GM23248 (cell line): ENCODE data around the gene PAQR6. TPM values are rescaled to one million over a fixed set of nuclear protein-coding genes. Genes with fewer than 3 reads are reported as not detected.
A peak's percentile ranks its signal among the peaks of the same experiment; 100 is the strongest.

Experiments used
- DNase-seq: peaks from one replicate; pipeline ENCODE4 v3.0.0-alpha.2; 2015
- H2AFZ ChIP-seq: fragments of 200-600 bp; sonication (generic); 2 replicates; pipeline ENCODE4 v1.6.1; 2016; ENCODE audit warnings: antibody characterized with exemption
- H3F3A ChIP-seq: fragments of 200-600 bp; sonication (generic); 2 replicates; pipeline ENCODE4 v1.6.1; 2016; ENCODE audit warnings: mild to moderate bottlenecking, antibody characterized with exemption, mixed run types; ENCODE audit not compliant: insufficient read depth
- H3K27ac ChIP-seq: fragments of 200-600 bp; sonication (generic); 2 replicates; pipeline ENCODE4 v1.5.1; 2016; ENCODE audit warnings: mild to moderate bottlenecking
- H3K27me3 ChIP-seq: fragments of 200-600 bp; sonication (generic); replicated peaks from 2 replicates; pipeline ENCODE4 v1.6.1; 2016; ENCODE audit warnings: mild to moderate bottlenecking; ENCODE audit not compliant: insufficient read depth
- H3K36me3 ChIP-seq: fragments of 200-600 bp; sonication (generic); 2 replicates; pipeline ENCODE4 v1.6.1; 2016; ENCODE audit warnings: low read depth, mild to moderate bottlenecking
- H3K4me1 ChIP-seq: fragments of 200-600 bp; sonication (generic); 2 replicates; pipeline ENCODE4 v1.6.1; 2016; ENCODE audit warnings: mild to moderate bottlenecking; ENCODE audit not compliant: insufficient read depth
- H3K4me2 ChIP-seq: fragments of 200-600 bp; sonication (generic); one replicate; pipeline ENCODE4 v1.6.1; 2016; ENCODE audit warnings: mild to moderate bottlenecking; ENCODE audit not compliant: unreplicated experiment
- H3K4me3 ChIP-seq: fragments of 200-600 bp; sonication (generic); 2 replicates; pipeline ENCODE4 v1.5.1; 2016; ENCODE audit warnings: mild to moderate bottlenecking
- H3K79me2 ChIP-seq: fragments of 200-600 bp; sonication (generic); 2 replicates; pipeline ENCODE4 v1.6.1; 2016; ENCODE audit warnings: mild to moderate bottlenecking; ENCODE audit not compliant: insufficient read depth
- H3K9ac ChIP-seq: fragments of 200-600 bp; sonication (generic); 2 replicates; pipeline ENCODE4 v1.6.1; 2016; ENCODE audit warnings: mild to moderate bottlenecking
- H3K9me2 ChIP-seq: fragments of 200-600 bp; sonication (generic); 2 replicates; pipeline ENCODE4 v1.6.1; 2016; ENCODE audit warnings: mixed run types, mild to moderate bottlenecking, moderate library complexity; ENCODE audit not compliant: insufficient read depth
- H3K9me3 ChIP-seq: fragments of 200-600 bp; sonication (generic); one replicate; pipeline ENCODE4 v1.6.1; 2017; ENCODE audit warnings: low read depth
- H4K20me1 ChIP-seq: fragments of 200-600 bp; sonication (generic); 2 replicates; pipeline ENCODE4 v1.6.0; 2016; ENCODE audit not compliant: insufficient read depth
- EZH2 ChIP-seq: fragments of 200-600 bp; sonication (generic); IDR thresholded peaks from 2 replicates; pipeline ENCODE4 v1.6.1; 2018; ENCODE audit warnings: antibody characterized with exemption, mild to moderate bottlenecking; ENCODE audit not compliant: insufficient read depth, poor library complexity, severe bottlenecking
- EZH2phosphoT487 ChIP-seq: fragments of 200-600 bp; sonication (generic); IDR thresholded peaks from 2 replicates; pipeline ENCODE4 v1.6.1; 2018; ENCODE audit warnings: antibody characterized with exemption, moderate library complexity, mild to moderate bottlenecking, low read depth; ENCODE audit not compliant: insufficient read depth
- WGBS, 2 experiments: methylation state at CpG; one replicate each; pipeline ENCODE4 v1.1.6; 2015 to 2017; ENCODE audit warnings: low lambda C conversion rate in 2 of 2, low coverage in 1 of 2; ENCODE audit errors: missing lambda C conversion rate in 2 of 2; 5-methylcytosine and 5-hydroxymethylcytosine counted together
- in situ Hi-C: fragments of 300-500 bp; cut with MboI; formaldehyde crosslinking; loops from 2 replicates; pipeline ENCODE4 v1.15.0; 2020
- polyA plus RNA-seq: library from polyadenylated mRNA; unstranded; fragments of >200 nt; fragmentation: Nextera tagmentation; extraction: Ambion mirVana; gene quantifications from 2 replicates; pipeline ENCODE4 v1.2.1, GENCODE V29; 2016
- total RNA-seq: library from RNA; depleted of rRNA; stranded (reverse); fragments of >200 nt; shearing (Covaris generic); gene quantifications from 2 replicates; pipeline ENCODE4 v1.2.3, GENCODE V29; 2014

PAQR6 gene
- total and polyA plus RNA-seq, 2 experiments from 2014 or later: 0.54 to 0.81 TPM

DNA sequence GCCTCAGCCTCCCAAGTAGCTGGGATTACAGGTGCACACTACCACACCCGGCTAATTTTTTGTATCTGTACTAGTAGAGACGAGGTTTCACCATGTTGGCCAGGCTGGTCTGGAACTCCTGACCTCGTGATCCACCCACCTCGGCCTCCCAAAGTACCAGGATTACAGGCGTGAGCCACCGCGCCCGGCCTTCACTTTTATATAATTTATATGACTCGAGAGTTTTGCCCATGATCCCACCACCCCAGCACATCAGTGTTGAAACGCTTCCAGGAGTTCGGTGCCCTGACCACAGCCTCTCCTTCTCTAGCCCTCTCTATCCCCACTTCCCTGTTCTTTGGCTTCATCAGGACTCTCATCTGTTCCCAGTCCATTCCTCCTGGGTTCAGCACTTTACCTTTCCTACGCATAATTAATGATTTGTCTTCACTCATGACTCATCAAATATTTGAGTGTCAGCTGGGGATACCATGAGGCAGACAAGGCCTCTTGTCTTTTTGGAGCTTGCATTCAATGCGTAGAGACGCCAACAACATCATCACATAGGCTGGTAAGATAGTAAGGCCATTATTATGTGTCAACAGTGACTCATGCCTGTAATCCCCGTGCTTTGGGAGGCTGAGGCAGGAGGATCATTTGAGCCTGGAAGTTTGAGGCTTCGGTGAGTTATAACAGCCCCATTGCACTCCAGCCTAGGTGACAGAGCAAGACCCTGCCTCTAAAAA lies 33.7 kb downstream of the PAQR6 start:
- peak overlapping the region; percentile 91 for H3K27ac ChIP-seq
- H3K4me1 ChIP-seq: peaks cover 28% of the 10 kb centered on the region
- H3K4me3 ChIP-seq: peak overlapping the region; percentile 93
- 81 to 85% methylated on average over 16 of the region's 16 CpGs for WGBS, 2 experiments
- H3K4me2 ChIP-seq: peak overlapping the region; percentile 100
- no peak overlapping the region for H2AFZ ChIP-seq
- H3F3A ChIP-seq: peaks cover 25% of the 10 kb centered on the region
- no peaks in the 10 kb centered on the region for H3K27me3 ChIP-seq
- H3K9ac ChIP-seq: peak overlapping the region; percentile 94
- no peaks in the 10 kb centered on the region; the same call in 1 of the 2 replicates for H3K36me3 ChIP-seq
- in situ Hi-C loops: no loop called here
- H4K20me1 ChIP-seq: no peaks in the 10 kb centered on the region
- peak; percentile 59 for DNase-seq
- H3K79me2 ChIP-seq: peaks cover 34% of the 10 kb centered on the region
- no peaks in the 10 kb centered on the region for H3K9me3 ChIP-seq
- no peak for TF ChIP-seq EZH2phosphoT487
- TF ChIP-seq EZH2: no peak
- no peaks in the 10 kb centered on the region for H3K9me2 ChIP-seq

DNA sequence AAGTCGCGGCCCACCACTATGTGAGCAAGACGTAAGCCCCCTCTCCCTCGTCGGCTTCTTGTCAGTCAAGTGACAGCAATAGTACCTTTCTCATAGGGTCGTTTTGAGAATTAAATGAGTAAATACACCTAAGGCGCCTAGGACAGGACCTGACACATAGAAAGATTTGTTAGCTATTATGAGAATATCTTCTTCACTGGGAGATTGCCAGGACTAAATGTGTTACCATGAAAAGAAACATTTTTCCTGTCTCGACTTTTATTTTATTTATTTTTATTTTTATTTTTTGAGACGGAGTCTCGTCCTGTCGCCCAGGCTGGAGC lies 34.3 kb downstream of the PAQR6 start:
- H3K9me2 ChIP-seq: no peaks in the 10 kb centered on the region
- H3K9ac ChIP-seq: peak overlapping the region; percentile 94
- in situ Hi-C loops: no loop called here
- H4K20me1 ChIP-seq: no peaks in the 10 kb centered on the region
- peaks cover 34% of the 10 kb centered on the region for H3K79me2 ChIP-seq
- H3K27ac ChIP-seq: peak overlapping the region; percentile 91
- H3K4me1 ChIP-seq: peaks cover 28% of the 10 kb centered on the region
- H3K4me2 ChIP-seq: peak overlapping the region; percentile 100
- WGBS, 2 experiments: 13% methylated on average over 11 of the region's 11 CpGs
- TF ChIP-seq EZH2 (no peak), EZH2phosphoT487 (no peak)
- H3K36me3 ChIP-seq: no peaks in the 10 kb centered on the region; the same call in 1 of the 2 replicates
- H3K9me3 ChIP-seq: no peaks in the 10 kb centered on the region
- DNase-seq: no peak
- peak overlapping the region; percentile 93 for H3K4me3 ChIP-seq
- H2AFZ ChIP-seq: peak overlapping the region; percentile 83
- peaks cover 25% of the 10 kb centered on the region for H3F3A ChIP-seq
- H3K27me3 ChIP-seq: no peaks in the 10 kb centered on the region

DNA sequence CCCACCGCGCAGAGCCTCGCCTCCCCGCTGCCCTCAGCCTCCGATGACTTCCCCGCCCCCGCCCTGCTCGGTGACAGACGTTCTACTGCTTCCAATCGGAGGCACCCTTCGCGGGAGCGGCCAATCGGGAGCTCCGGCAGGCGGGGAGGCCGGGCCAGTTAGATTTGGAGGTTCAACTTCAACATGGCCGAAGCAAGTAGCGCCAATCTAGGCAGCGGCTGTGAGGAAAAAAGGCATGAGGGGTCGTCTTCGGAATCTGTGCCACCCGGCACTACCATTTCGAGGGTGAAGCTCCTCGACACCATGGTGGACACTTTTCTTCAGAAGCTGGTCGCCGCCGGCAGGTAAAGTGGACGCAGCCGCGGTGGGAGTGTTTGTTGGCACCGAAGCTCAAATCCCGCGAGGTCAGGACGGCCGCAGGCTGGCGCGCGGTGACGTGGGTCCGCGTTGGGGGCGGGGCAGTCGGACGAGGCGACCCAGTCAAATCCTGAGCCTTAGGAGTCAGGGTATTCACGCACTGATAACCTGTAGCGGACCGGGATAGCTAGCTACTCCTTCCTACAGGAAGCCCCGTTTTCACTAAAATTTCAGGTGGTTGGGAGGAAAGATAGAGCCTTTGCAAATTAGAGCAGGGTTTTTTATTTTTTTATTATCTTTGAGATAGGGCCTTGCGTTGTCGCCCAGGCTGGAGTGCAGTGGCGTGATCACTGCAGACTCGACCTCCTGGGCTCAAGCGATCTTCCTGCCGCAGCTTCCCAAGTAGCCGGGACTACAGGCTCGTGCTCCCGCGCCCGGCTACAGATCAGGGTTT lies 34.8 kb downstream of the PAQR6 start, which contains the start of gene PMF1:
TSS of gene PMF1 (plus strand) at position 175 of the 811 bp plus-strand sequence. CDS start at position 184, 9 bp downstream.
- H4K20me1 ChIP-seq: no peaks in the 10 kb centered on the region
- H3K79me2 ChIP-seq: peaks cover 36% of the 10 kb centered on the region
- peak within 1 kb of the TSS; percentile 83 for H2AFZ ChIP-seq
- peaks cover 19% of the 10 kb centered on the region for H3F3A ChIP-seq
- TF ChIP-seq EZH2 (no peak), EZH2phosphoT487 (no peak)
- H3K9me3 ChIP-seq: no peaks in the 10 kb centered on the region
- no peaks in the 10 kb centered on the region for H3K27me3 ChIP-seq
- no peaks in the 10 kb centered on the region; the same call in 1 of the 2 replicates for H3K36me3 ChIP-seq
- peak within 1 kb of the TSS; percentile 94 for H3K9ac ChIP-seq
- in situ Hi-C loops: no loop called here
- peak within 1 kb of the TSS; percentile 91 for H3K27ac ChIP-seq
- DNase-seq: peak; percentile 99
- H3K4me1 ChIP-seq: peaks cover 23% of the 10 kb centered on the region
- H3K9me2 ChIP-seq: no peaks in the 10 kb centered on the region
- WGBS, 2 experiments: 1% methylated on average over 60 to 61 of the region's 61 CpGs
- H3K4me3 ChIP-seq: peak within 1 kb of the TSS; percentile 93
- H3K4me2 ChIP-seq: peak within 1 kb of the TSS; percentile 100

DNA sequence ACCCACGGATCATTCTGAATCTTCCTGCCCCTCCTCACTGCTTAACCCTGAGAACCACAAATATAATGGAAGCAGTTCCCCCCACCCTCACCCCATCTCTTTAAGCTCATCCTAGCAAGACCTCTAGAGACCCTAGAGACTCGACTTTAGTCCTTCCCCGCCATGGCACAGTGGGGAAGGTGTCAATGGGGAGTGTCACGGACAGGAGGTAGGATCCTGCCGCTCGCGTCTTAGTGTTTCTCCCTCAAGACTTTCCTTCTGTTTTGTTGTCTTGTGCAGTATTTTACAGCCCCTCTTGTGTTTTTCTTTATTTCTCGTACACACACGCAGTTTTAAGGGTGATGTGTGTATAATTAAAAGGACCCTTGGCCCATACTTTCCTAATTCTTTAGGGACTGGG lies 35.7 kb downstream of the PAQR6 start:
- no peak for DNase-seq
- in situ Hi-C loops: no loop called here
- no peaks in the 10 kb centered on the region for H3K27me3 ChIP-seq
- peak overlapping the region; percentile 91 for H3K27ac ChIP-seq
- peak overlapping the region; percentile 83 for H2AFZ ChIP-seq
- H3F3A ChIP-seq: peaks cover 10% of the 10 kb centered on the region
- H4K20me1 ChIP-seq: no peaks in the 10 kb centered on the region
- peak overlapping the region; percentile 93 for H3K4me3 ChIP-seq
- peak overlapping the region; percentile 94 for H3K9ac ChIP-seq
- peaks cover 14% of the 10 kb centered on the region for H3K4me1 ChIP-seq
- peaks cover 36% of the 10 kb centered on the region for H3K79me2 ChIP-seq
- peak overlapping the region; percentile 100 for H3K4me2 ChIP-seq
- no peaks in the 10 kb centered on the region for H3K9me3 ChIP-seq
- no peaks in the 10 kb centered on the region for H3K9me2 ChIP-seq
- TF ChIP-seq EZH2phosphoT487 (no peak), EZH2 (no peak)
- H3K36me3 ChIP-seq: no peaks in the 10 kb centered on the region; the same call in 1 of the 2 replicates
- WGBS, 2 experiments: 93% methylated on average over 9 of the region's 9 CpGs
